ENCODE data around the gene PGLYRP4. TPM values are rescaled to one million over a fixed set of nuclear protein-coding genes. Genes with fewer than 3 reads are reported as not detected.

Gene PGLYRP4, protein sequence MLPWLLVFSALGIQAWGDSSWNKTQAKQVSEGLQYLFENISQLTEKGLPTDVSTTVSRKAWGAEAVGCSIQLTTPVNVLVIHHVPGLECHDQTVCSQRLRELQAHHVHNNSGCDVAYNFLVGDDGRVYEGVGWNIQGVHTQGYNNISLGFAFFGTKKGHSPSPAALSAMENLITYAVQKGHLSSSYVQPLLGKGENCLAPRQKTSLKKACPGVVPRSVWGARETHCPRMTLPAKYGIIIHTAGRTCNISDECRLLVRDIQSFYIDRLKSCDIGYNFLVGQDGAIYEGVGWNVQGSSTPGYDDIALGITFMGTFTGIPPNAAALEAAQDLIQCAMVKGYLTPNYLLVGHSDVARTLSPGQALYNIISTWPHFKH
- not detected for total RNA-seq
- long read RNA-seq, result 0 reads

GRCh38 chr1:153348511-153349362 is at the start of gene PGLYRP4:
Gene PGLYRP4, minus strand, starts transcription at chr1:153348841. Its CDS starts 909 bp downstream, at chr1:153347932.
- intact Hi-C loops (cut with micrococcal nuclease), result no loop called here
- DNase-seq (no peak), ATAC-seq (no peak)

DNA sequence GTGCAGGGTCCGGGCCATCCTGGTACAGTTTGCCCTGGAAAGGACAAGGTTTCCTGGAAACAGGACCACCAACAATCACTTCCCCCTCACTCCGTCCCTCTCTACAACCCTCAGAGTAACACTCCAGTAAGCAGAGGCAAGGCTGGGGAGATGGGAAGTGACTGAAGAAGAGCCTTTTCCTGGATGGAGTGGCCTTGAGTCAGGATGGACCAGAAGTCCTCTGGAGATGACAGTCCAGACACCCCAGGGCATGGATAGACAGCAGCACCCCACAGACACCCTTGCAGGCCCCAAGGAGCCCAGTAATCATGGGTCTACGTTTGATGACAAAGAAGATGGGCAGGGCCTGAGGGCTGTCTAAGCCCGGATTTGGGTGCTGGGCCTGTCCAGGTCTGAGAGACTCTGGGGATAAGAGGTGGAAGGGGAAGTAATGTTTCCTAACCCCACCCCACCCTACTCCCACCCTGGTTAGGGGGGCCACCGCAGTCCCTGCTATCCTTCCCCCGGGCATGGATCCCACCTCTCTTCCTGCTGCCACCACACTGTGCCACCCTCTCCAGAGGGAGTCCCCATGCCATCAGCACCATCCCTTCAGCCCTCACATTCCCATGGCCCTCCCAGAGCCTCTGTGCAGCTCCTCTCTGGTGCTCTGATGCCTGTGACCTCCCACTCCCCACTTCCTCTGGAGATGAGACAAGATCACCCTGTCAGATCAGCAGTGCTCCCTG is 49.4 kb upstream of the PGLYRP4 start:
- intact Hi-C loops (cut with micrococcal nuclease), result no loop called here
- ATAC-seq (no peak), DNase-seq (no peak)

GRCh38 chr1:153397051-153397923 is 48.6 kb upstream of the PGLYRP4 start:
- no peak for ATAC-seq
- DNase-seq, result no peak
- intact Hi-C loops (cut with micrococcal nuclease), result no loop called here

GRCh38 chr1:153396461-153396860 is 47.8 kb upstream of the PGLYRP4 start:
- ATAC-seq, result no peak
- intact Hi-C loops (cut with micrococcal nuclease), result no loop called here
- no peak for DNase-seq

DNA sequence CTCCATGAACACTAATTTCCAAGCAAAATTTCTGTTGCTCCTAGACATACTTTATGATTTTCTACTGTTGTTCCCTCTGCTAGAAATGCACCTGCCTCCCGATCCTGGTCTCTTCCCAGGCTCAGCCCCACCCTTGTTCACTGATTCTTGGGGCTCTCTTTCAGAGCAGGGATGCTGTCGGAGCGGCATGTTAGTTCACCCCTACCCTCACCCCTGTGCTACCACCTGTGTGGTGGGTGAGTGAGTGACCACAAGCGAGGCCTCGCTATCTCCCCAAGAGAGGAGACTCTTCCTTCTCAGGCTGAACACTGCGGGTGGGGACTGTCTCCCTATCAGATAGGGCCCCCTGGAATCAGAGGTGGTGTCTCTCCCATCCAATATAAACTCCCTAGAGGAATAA is 47.1 kb upstream of the PGLYRP4 start:
- DNase-seq, result no peak

DNA sequence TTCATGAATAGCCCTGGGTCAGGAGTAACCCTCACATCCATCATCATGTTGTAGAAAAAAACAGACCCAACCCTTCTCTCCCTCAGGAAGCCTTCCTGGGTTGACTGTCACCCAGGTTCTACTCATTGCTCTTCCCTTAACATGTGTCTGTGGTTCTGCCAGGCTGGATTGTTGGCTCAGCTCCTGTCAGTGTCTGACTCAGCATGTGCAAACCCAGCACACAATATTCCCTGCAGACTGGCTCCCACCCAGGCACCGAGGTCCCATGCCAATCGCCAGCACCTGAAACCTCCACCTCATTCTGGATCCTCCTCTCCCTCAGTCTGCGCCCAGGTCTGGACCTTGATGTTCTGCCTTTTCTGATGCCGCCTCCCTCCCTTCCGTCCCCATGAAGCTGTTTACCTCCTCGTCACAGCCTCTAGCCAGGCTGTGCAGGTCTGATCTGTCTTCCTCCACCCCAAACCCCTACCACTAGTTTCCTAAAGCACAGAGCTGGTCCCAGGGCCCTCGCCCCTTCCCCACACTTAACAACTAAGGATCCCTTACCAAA is 46.6 kb upstream of the PGLYRP4 start:
- peak; percentile 79 for ATAC-seq
- peak; percentile 48 for DNase-seq
- intact Hi-C loops (cut with micrococcal nuclease), result no loop called here

More for the DNA sequence above, 47.1 kb upstream of the PGLYRP4 start:
- no peak for ATAC-seq
- intact Hi-C loops (cut with micrococcal nuclease), result no loop called here

DNA sequence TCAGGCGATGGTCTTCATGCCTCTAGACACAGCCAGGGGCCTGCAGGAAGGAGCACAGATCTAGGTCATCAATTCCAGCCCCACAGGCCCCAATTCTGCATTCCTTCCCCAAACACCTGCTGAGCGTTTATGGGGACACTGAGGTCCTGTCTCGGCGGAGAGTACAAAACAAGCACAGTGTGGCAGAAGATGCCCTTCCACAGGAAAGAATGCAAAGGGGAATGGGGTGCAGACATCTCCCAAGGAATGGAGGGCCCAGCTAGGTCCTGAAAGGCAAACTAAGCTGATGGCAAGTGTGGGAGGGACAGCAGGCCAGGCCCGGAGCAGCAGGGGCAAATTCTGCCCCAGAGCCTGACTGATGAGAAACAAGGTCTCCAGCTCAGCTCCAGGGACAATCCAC is 45.8 kb upstream of the PGLYRP4 start:
- intact Hi-C loops (cut with micrococcal nuclease), result no loop called here
- ATAC-seq, result no peak

GRCh38 chr1:153393926-153394325 is 45.3 kb upstream of the PGLYRP4 start:
- ATAC-seq (no peak), DNase-seq (no peak)
- intact Hi-C loops (cut with micrococcal nuclease), result no loop called here

More for the DNA sequence above, 45.8 kb upstream of the PGLYRP4 start:
- no peak for DNase-seq

DNA sequence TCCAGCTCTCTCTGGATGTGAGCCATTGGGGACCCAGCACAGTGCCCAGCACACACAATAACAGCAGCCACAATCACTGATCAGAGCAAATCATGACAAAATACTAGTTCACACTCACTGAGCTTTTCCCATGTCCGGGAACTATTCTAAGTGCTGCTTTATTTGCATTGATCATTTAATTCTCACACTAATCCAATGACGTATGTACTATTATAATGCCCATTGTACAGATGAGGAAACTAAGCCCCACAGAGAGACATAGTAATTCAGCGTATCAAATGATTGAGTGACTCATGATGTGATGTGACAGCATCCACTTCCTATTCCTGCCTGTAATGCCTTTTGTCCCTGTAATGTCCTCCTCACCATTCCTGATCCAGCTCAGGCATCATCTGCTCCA is 44.2 kb upstream of the PGLYRP4 start:
- no peak for ATAC-seq
- DNase-seq, result no peak

DNA sequence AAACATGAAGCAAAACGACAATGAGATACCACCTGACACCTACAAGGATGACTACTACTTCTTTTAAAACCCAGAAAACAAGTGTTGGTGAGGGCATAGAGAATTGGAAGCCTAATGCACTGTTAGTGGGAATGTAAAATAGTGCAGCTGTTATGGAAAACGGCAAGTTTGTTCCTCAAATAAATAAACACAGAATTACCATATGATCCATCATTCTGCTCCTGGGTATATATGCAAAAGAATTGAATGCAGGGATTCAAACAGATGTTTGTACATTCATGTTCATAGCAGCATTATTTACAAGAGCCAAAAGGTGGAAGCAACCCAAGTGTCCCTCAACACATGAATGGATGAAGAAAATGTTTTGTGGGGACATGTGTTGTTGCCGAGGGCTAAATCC is 43.6 kb upstream of the PGLYRP4 start:
- ATAC-seq (no peak), DNase-seq (no peak)
- intact Hi-C loops (cut with micrococcal nuclease), result no loop called here

More for the DNA sequence above, 44.2 kb upstream of the PGLYRP4 start:
- intact Hi-C loops (cut with micrococcal nuclease), result no loop called here

GRCh38 chr1:153390938-153391710 is 42.5 kb upstream of the PGLYRP4 start, which contains the start of gene S100A8:
Gene S100A8, minus strand, starts transcription at chr1:153391073. Its CDS starts 538 bp downstream, at chr1:153390535.
- DNase-seq (peak; percentile 88), ATAC-seq (peak; percentile 88)
- intact Hi-C loops (cut with micrococcal nuclease), result no loop called here

- intact Hi-C loops (cut with micrococcal nuclease), result no loop called here
- ATAC-seq, result no peak
- DNase-seq, result no peak
These were observed 41.6 kb upstream of the PGLYRP4 start for GRCh38 chr1:153389973-153390879.

DNA sequence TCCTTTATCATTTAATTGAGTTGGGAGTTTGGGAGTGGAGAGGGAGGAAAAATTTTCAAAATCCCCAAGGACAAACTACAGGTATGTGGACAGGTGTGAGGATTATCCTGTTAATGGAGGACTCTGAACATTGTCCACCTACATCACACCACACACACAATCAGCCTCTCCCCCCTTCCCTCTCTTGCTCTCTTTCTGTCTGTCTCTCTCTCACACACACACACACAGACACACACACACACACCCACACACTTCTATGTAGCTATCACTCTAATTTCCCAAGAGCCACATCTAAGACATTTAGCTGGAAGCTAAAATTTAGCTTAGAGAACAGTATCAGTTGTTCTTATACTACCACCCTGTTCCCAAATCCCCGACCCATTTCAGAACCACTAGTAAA is 40.8 kb upstream of the PGLYRP4 start:
- no peak for DNase-seq
- ATAC-seq, result no peak

GRCh38 chr1:153387785-153388184 is 39.1 kb upstream of the PGLYRP4 start:
- DNase-seq, result no peak
- ATAC-seq, result no peak
- intact Hi-C loops (cut with micrococcal nuclease), result no loop called here

More for the DNA sequence above, 40.8 kb upstream of the PGLYRP4 start:
- intact Hi-C loops (cut with micrococcal nuclease), result no loop called here

DNA sequence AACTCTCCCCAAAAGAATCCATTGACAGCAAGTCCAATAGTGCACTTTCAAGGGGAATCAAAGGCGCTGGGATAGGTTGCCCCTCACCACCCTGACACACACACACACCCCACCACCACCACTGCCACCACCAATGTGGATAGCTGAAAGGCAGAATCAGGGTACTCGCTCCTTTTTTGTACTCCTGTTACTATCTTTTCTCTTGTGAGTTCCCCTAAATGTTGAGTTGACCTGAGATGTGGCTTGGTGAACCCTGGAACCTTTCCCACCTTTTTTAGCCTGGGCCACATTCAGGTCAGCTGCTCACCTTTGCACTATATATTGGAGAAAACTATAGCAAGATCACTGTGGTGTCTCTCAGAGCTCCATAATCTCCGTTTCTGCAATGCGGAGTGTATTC is 38.4 kb upstream of the PGLYRP4 start:
- intact Hi-C loops (cut with micrococcal nuclease), result no loop called here
- ATAC-seq (no peak), DNase-seq (no peak)

- intact Hi-C loops (cut with micrococcal nuclease), result no loop called here
- peak; percentile 51 for DNase-seq
- peak; percentile 63 for ATAC-seq
These were observed 37.9 kb upstream of the PGLYRP4 start for GRCh38 chr1:153386500-153386901.
